IMR-90 (cell line): ENCODE data around the gene CYB5D1. TPM values are rescaled to one million over a fixed set of nuclear protein-coding genes. Genes with fewer than 3 reads are reported as not detected.

ENCODE experiments used
- ATAC-seq: fragments of 200-7000 bp; cut with Tn5 transposase; 2 replicates; pipeline ENCODE4 v1.9.1; 2020; ENCODE audit warnings: low read depth, mild to moderate bottlenecking, moderate library complexity
- BruUV-seq: library from RNA; stranded (reverse); fragments of 400-500 nt; replicated peaks from 2 replicates; lab custom pipeline; 2021; lab: Mats Ljungman, UMichigan
- CTCF ChIA-PET: fragments of 300-600 bp; formaldehyde crosslinking; extraction: SDS; loops from one replicate; lab custom pipeline; 2021; ENCODE audit warnings: antibody characterized with exemption; lab: Yijun Ruan, JAX
- POLR2A ChIA-PET: fragments of 300-600 bp; sonication (Branson Sonifier 250); formaldehyde crosslinking; loops from one replicate; lab custom pipeline; 2022; ENCODE audit warnings: antibody characterized with exemption; ENCODE audit not compliant: unreplicated experiment; lab: Charles Lee
- DNase-seq: peaks from one replicate; pipeline ENCODE4 v3.0.0; 2013
- H2AFZ ChIP-seq: replicated peaks from 2 replicates; pipeline ENCODE3; 2013; ENCODE audit warnings: low read length, mild to moderate bottlenecking; ENCODE audit not compliant: poor library complexity
- H2AK5ac ChIP-seq: 2 replicates; pipeline ENCODE4 v1.6.1; 2013; ENCODE audit warnings: low read depth, low read length, inconsistent platforms
- H2AK9ac ChIP-seq: replicated peaks from 2 replicates; pipeline ENCODE3; 2013; ENCODE audit warnings: mild to moderate bottlenecking, low read depth, low read length, moderate library complexity; ENCODE audit not compliant: poor library complexity
- H2BK120ac ChIP-seq: 2 replicates; pipeline ENCODE4 v1.6.1; 2013; ENCODE audit warnings: low read depth, low read length, inconsistent platforms
- H2BK15ac ChIP-seq: 3 replicates; pipeline ENCODE4 v1.6.1; 2013; ENCODE audit warnings: low read depth, low read length, inconsistent platforms
- H2BK20ac ChIP-seq: 2 replicates; pipeline ENCODE4 v1.6.1; 2013; ENCODE audit warnings: low read depth, mild to moderate bottlenecking, inconsistent platforms, low read length, moderate library complexity
- H2BK5ac ChIP-seq: 2 replicates; pipeline ENCODE4 v1.6.1; 2013; ENCODE audit warnings: mild to moderate bottlenecking, low read depth, low read length, inconsistent platforms; ENCODE audit not compliant: poor library complexity, severe bottlenecking
- H3K14ac ChIP-seq: replicated peaks from 2 replicates; pipeline ENCODE4 v1.6.1; 2013; ENCODE audit warnings: low read depth, low read length, inconsistent platforms
- H3K18ac ChIP-seq: 2 replicates; pipeline ENCODE4 v1.6.1; 2013; ENCODE audit warnings: low read depth, low read length, control low read depth
- H3K23ac ChIP-seq: 2 replicates; pipeline ENCODE4 v1.6.1; 2013; ENCODE audit warnings: low read depth, low read length, inconsistent platforms
- H3K27ac ChIP-seq: 2 replicates; pipeline ENCODE4 v1.5.1; 2013; ENCODE audit warnings: mild to moderate bottlenecking, control low read depth, low read length; ENCODE audit not compliant: insufficient read depth
- H3K27me3 ChIP-seq: 2 replicates; pipeline ENCODE4 v1.6.1; 2013; ENCODE audit warnings: low read length; ENCODE audit not compliant: control insufficient read depth, insufficient read depth
- H3K36me3 ChIP-seq: 2 replicates; pipeline ENCODE4 v1.6.1; 2013; ENCODE audit warnings: low read length, mixed read lengths; ENCODE audit not compliant: control insufficient read depth, insufficient read depth
- H3K4ac ChIP-seq: 2 replicates; pipeline ENCODE4 v1.6.1; 2013; ENCODE audit warnings: low read depth, low read length, inconsistent platforms
- H3K4me1 ChIP-seq: 2 replicates; pipeline ENCODE4 v1.6.1; 2013; ENCODE audit warnings: low read length, mixed read lengths; ENCODE audit not compliant: control insufficient read depth, insufficient read depth
- H3K4me2 ChIP-seq: 2 replicates; pipeline ENCODE4 v1.6.1; 2013; ENCODE audit warnings: low read depth, mild to moderate bottlenecking, control low read depth, low read length, moderate library complexity
- H3K4me3 ChIP-seq: 2 replicates; pipeline ENCODE4 v1.5.1; 2013; ENCODE audit warnings: low read depth, mild to moderate bottlenecking, control low read depth, low read length, moderate library complexity; ENCODE audit not compliant: insufficient read depth
- H3K56ac ChIP-seq: 2 replicates; pipeline ENCODE4 v1.6.1; 2013; ENCODE audit warnings: low read length, inconsistent platforms; ENCODE audit not compliant: insufficient read depth; ENCODE audit errors: extremely low read depth
- H3K79me1 ChIP-seq, 2 experiments: 2 replicates each; pipeline ENCODE4 v1.6.1; 2013; ENCODE audit warnings: low read length in 2 of 2, inconsistent platforms in 1 of 2, low read depth in 1 of 2
- H3K9ac ChIP-seq: 2 replicates; pipeline ENCODE4 v1.6.1; 2013; ENCODE audit warnings: low read depth, low read length, control low read depth
- H3K9me1 ChIP-seq: 2 replicates; pipeline ENCODE4 v1.6.1; 2013; ENCODE audit warnings: low read length, inconsistent platforms; ENCODE audit not compliant: insufficient read depth
- H3K9me3 ChIP-seq: 2 replicates; pipeline ENCODE4 v1.6.1; 2013; ENCODE audit warnings: low read length; ENCODE audit not compliant: control insufficient read depth, insufficient read depth
- H4K20me1 ChIP-seq: 2 replicates; pipeline ENCODE4 v1.6.1; 2013; ENCODE audit warnings: low read length, inconsistent platforms; ENCODE audit not compliant: insufficient read depth
- H4K5ac ChIP-seq: 2 replicates; pipeline ENCODE4 v1.6.1; 2013; ENCODE audit warnings: mild to moderate bottlenecking, low read depth, low read length, control low read depth
- H4K8ac ChIP-seq, 2 experiments: 2 replicates each; pipeline ENCODE4 v1.6.1; 2013; ENCODE audit warnings: low read depth in 2 of 2, low read length in 2 of 2, control low read depth in 1 of 2, inconsistent platforms in 1 of 2
- H4K91ac ChIP-seq: 2 replicates; pipeline ENCODE4 v1.6.1; 2013; ENCODE audit warnings: low read depth, low read length, inconsistent platforms; ENCODE audit not compliant: insufficient read depth
- CHD1 ChIP-seq: IDR thresholded peaks from 2 replicates; pipeline ENCODE4 v1.6.1; 2012; ENCODE audit warnings: low read depth, low read length, improper control_type of control experiment
- FOS ChIP-seq: fragments of 150-350 bp; IDR thresholded peaks from 2 replicates; pipeline ENCODE4 v1.6.1; 2016; ENCODE audit warnings: low read depth, low read length
- RCOR1 ChIP-seq: IDR thresholded peaks from 2 replicates; pipeline ENCODE4 v1.6.1; 2012; ENCODE audit warnings: mild to moderate bottlenecking, low read length, improper control_type of control experiment; ENCODE audit not compliant: insufficient replicate concordance
- RFX5 ChIP-seq: IDR thresholded peaks from 2 replicates; pipeline ENCODE4 v1.8.0; 2012; ENCODE audit warnings: low read depth, mild to moderate bottlenecking, low read length, moderate library complexity
- WGBS, 2 experiments: methylation state at CpG; one replicate each; pipeline versions ENCODE4 v1.1.5 to v1.1.7; 2013; ENCODE audit warnings: missing lambda C conversion rate in 2 of 2; ENCODE audit not compliant: insufficient read length in 1 of 2; ENCODE audit errors: extremely low coverage in 2 of 2; 5-methylcytosine and 5-hydroxymethylcytosine counted together
- dilution Hi-C: fragments of 300-500 bp; cut with HindIII; formaldehyde crosslinking; loops from one replicate; pipeline ENCODE4 v1.14.3; 2018; ENCODE audit warnings: low sequenced_read_pairs; ENCODE audit not compliant: unreplicated experiment
- in situ Hi-C: fragments of 300-500 bp; cut with MboI; formaldehyde crosslinking; loops from 3 replicates; pipeline ENCODE4 v1.14.3; 2019; ENCODE audit warnings: low sequenced_read_pairs, inconsistent platforms, mixed read lengths
- intact Hi-C: fragments of 100-400 bp; cut with micrococcal nuclease; formaldehyde crosslinking; loops from 2 replicates; pipeline ENCODE4 v1.10.0; 2022
- polyA plus RNA-seq, 3 experiments: library from polyadenylated mRNA; depleted of rRNA; stranded (reverse); fragments of >200 nt; gene quantifications; 2 replicates each; pipeline ENCODE4 v1.2.3, GENCODE V29; 2012; ENCODE audit warnings: low replicate concordance in 1 of 3
- total RNA-seq: library from RNA; depleted of rRNA; stranded (reverse); fragments of >200 nt; gene quantifications from 2 replicates; pipeline ENCODE4 v1.2.3, GENCODE V29; 2012
- TF ChIP-seq, protein P1 (sequence below): fragments of 150-350 bp; IDR thresholded peaks from 2 replicates; pipeline ENCODE4 v1.6.1; 2017; ENCODE audit warnings: mild to moderate bottlenecking, antibody characterized with exemption, low read length, low read depth
- TF ChIP-seq, protein P2 (sequence below): conservative IDR thresholded peaks from 2 replicates; pipeline ENCODE4 v1.5.1; 2012; ENCODE audit warnings: mild to moderate bottlenecking, low read depth, low read length, improper control_type of control experiment

CYB5D1 gene
- total and polyA plus RNA-seq, 2 of the 4 experiments (the other 2 are of a cell fraction) = 8.8 to 10.8 TPM

DNA sequence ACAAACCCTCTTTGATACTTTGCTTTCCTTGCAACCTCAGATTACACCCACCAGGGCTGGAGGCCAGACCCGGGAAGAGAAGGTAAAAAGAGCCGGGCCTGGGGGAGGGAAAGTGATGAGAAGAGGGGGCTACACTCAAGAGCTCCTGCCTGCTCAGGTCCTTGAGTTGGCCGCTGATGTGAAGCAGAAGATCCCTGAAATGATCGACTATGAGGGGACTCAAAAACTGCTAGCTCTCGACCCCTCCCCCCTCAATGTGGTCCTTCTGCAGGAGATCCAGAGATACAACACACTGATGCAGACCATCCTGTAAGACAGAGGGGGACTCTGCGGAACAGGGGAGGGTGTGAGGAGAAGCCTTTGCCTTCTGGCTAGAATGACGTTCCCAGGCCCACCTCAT lies 26.6 kb upstream of the CYB5D1 start:
- Histone ChIP-seq H3K4me2 (no peak overlapping the region), H3K23ac (no peak overlapping the region; the same call in 1 of the 2 replicates), H4K91ac (no peak overlapping the region), H4K8ac (no peak overlapping the region), H4K20me1 (0 out of 2 replicates have a peak, but pooled peaks cover 4% of the 10 kb centered on the region), H3K4me3 (no peak overlapping the region), H2AK9ac (no peak overlapping the region), H3K27me3 (peaks cover 6% of the 10 kb centered on the region), H4K5ac (no peak overlapping the region), H3K4me1 (peaks cover 3% of the 10 kb centered on the region), H2AK5ac (no peak overlapping the region), H2AFZ (no peak overlapping the region), H3K9me3 (no peaks in the 10 kb centered on the region), H3K36me3 (no peaks in the 10 kb centered on the region), H3K27ac (no peak overlapping the region), H3K14ac (no peak overlapping the region), H2BK20ac (no peak overlapping the region), H3K9me1 (no peaks in the 10 kb centered on the region), H3K4ac (no peak overlapping the region), H3K9ac (no peak overlapping the region), H3K56ac (no peak overlapping the region), H2BK5ac (no peak overlapping the region), H2BK120ac (no peak overlapping the region), H3K79me1 (peaks cover 0 to 5% of the 10 kb centered on the region in 2 experiments; a peak in 1 of 4 replicates), H3K18ac (no peak overlapping the region), H2BK15ac (no peak overlapping the region)
- ATAC-seq (no peak), DNase-seq (no peak)
- CTCF ChIA-PET = interaction anchor here (0.5 to 0.8 kb wide), 2 partner anchors 30 to 493 kb away, joined by 3 to 5 read pairs; no protein-coding TSS in a partner anchor
- WGBS, 2 experiments = no CpG with 5 or more reads among the region's 7 CpGs
- no TSS peak for BruUV-seq
- intact Hi-C loops (no loop called here), dilution Hi-C loops (no loop called here), in situ Hi-C loops (no loop called here)
- POLR2A ChIA-PET = no interaction called here
- TF ChIP-seq FOS = no peak
- no peak for TF ChIP-seq CHD1
- TF ChIP-seq RFX5 = no peak
- TF ChIP-seq, protein P1, sequence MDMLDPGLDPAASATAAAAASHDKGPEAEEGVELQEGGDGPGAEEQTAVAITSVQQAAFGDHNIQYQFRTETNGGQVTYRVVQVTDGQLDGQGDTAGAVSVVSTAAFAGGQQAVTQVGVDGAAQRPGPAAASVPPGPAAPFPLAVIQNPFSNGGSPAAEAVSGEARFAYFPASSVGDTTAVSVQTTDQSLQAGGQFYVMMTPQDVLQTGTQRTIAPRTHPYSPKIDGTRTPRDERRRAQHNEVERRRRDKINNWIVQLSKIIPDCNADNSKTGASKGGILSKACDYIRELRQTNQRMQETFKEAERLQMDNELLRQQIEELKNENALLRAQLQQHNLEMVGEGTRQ = no peak
- TF ChIP-seq, protein P2, sequence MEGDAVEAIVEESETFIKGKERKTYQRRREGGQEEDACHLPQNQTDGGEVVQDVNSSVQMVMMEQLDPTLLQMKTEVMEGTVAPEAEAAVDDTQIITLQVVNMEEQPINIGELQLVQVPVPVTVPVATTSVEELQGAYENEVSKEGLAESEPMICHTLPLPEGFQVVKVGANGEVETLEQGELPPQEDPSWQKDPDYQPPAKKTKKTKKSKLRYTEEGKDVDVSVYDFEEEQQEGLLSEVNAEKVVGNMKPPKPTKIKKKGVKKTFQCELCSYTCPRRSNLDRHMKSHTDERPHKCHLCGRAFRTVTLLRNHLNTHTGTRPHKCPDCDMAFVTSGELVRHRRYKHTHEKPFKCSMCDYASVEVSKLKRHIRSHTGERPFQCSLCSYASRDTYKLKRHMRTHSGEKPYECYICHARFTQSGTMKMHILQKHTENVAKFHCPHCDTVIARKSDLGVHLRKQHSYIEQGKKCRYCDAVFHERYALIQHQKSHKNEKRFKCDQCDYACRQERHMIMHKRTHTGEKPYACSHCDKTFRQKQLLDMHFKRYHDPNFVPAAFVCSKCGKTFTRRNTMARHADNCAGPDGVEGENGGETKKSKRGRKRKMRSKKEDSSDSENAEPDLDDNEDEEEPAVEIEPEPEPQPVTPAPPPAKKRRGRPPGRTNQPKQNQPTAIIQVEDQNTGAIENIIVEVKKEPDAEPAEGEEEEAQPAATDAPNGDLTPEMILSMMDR = no peak
- no peak for TF ChIP-seq RCOR1
